NB4 (cell line): ENCODE measurements around the gene TNP2.

ENCODE experiments used
- CTCF ChIP-seq: IDR thresholded peaks from one replicate; pipeline ENCODE4 v1.5.1; 2012; ENCODE audit warnings: low read depth, low read length
- POLR2A ChIP-seq: IDR thresholded peaks from 2 replicates; pipeline ENCODE4 v1.6.1; 2011; ENCODE audit warnings: mild to moderate bottlenecking; ENCODE audit not compliant: insufficient read length; ENCODE audit errors: extremely low read depth
- TF ChIP-seq, protein P1 (sequence below): IDR thresholded peaks from 2 replicates; pipeline ENCODE4 v1.6.1; 2011; ENCODE audit warnings: low read depth, low read length

- TF ChIP-seq CTCF (no peak), POLR2A (no peak)
- TF ChIP-seq, protein P1, sequence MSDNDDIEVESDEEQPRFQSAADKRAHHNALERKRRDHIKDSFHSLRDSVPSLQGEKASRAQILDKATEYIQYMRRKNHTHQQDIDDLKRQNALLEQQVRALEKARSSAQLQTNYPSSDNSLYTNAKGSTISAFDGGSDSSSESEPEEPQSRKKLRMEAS = no peak
These were observed 32.5 kb downstream of the TNP2 start for GRCh38 chr16:11236461-11237254.
